HG02642 (cell line): ENCODE measurements around the gene CCDC121.
A peak's percentile ranks its signal among the peaks of the same experiment; 100 is the strongest.

Source experiments
- ATAC-seq: cut with Tn5 transposase; IDR thresholded peaks from one replicate; pipeline ENCODE4 v1.9.1; 2021; ENCODE audit warnings: mild to moderate bottlenecking; ENCODE audit not compliant: unreplicated experiment, poor library complexity

The CCDC121 gene

GRCh38 chr2:27583390-27583915 lies 45.4 kb downstream of the CCDC121 start:
- no peak for ATAC-seq

GRCh38 chr2:27582695-27583389 lies 46.0 kb downstream of the CCDC121 start, which contains the start of gene ZNF512:
TSS of gene ZNF512 (plus strand) at chr2:27583042. CDS start at chr2:27583113, 71 bp downstream.
- peak; percentile 96 for ATAC-seq

- ATAC-seq: no peak
Observed at GRCh38 chr2:27582129-27582694, 46.6 kb downstream of the CCDC121 start.

GRCh38 chr2:27581417-27582128 lies 47.2 kb downstream of the CCDC121 start:
- no peak for ATAC-seq
